ENCODE results near the gene RPRD1B.

The RPRD1B gene

GRCh38 chr20:38132910-38133501 is 99.5 kb downstream of the RPRD1B start:
- Histone ChIP-seq H4K91ac (ENCODE audit: low read length) (no peak overlapping the region), H3K27ac (ENCODE audit: low read length, poor library complexity, severe bottlenecking) (no peak overlapping the region), H3K9me3 (ENCODE audit: control insufficient read depth, low read length) (no peaks in the 10 kb centered on the region), H3K4me1 (ENCODE audit: control insufficient read depth, insufficient read depth, low read depth, low read length) (peaks cover 9% of the 10 kb centered on the region), H3K18ac (ENCODE audit: low read depth in 1 of 2, low read length in 2 of 2) (peak overlapping the region in 1 of 2 experiments; percentile 4), H3K4ac (ENCODE audit: low read depth in 1 of 2, low read length in 2 of 2) (no peak overlapping the region), H2AK5ac (ENCODE audit: low read length, severe bottlenecking) (no peak overlapping the region), H3K9ac (ENCODE audit: low read length) (no peak overlapping the region), H3K27me3 (ENCODE audit: control insufficient read depth in 1 of 2, insufficient read depth in 1 of 2, low read length in 2 of 2) (peaks cover 0 to 27% of the 10 kb centered on the region in 2 experiments), H3K4me2 (ENCODE audit: low read length, poor library complexity, severe bottlenecking) (no peak overlapping the region), H2BK12ac (ENCODE audit: low read length in 2 of 2) (peak overlapping the region in 1 of 2 experiments; percentile 29), H3K14ac (ENCODE audit: low read length in 2 of 2) (peak overlapping the region in 1 of 2 experiments; percentile 9), H3K4me3 (ENCODE audit: insufficient read depth in 1 of 2, low read depth in 1 of 2, low read length in 2 of 2) (no peak overlapping the region), H2BK15ac (ENCODE audit: low read depth, poor library complexity, severe bottlenecking) (no peak overlapping the region), H4K8ac (ENCODE audit: low read length) (no peak overlapping the region), H2BK5ac (ENCODE audit: low read depth, low read length, poor library complexity, severe bottlenecking) (no peak overlapping the region), H3K36me3 (ENCODE audit: control insufficient read depth in 1 of 2, insufficient read depth in 2 of 2, low read depth in 1 of 2, low read length in 2 of 2) (peaks cover 0 to 18% of the 10 kb centered on the region in 2 experiments), H2BK120ac (ENCODE audit: low read depth, low read length) (no peak overlapping the region), H3K79me1 (replicated peaks; ENCODE audit: low read length, poor library complexity, severe bottlenecking) (no peaks in the 10 kb centered on the region), H2AFZ (ENCODE audit: low read depth, low read length) (no peak overlapping the region), H3K23ac (ENCODE audit: low read length in 2 of 2) (no peak overlapping the region)
- DNase-seq = no peak
- WGBS = 87% methylated on average over 11 of the region's 11 CpGs

GRCh38 chr20:38133680-38134426 is 100.3 kb downstream of the RPRD1B start:
- H3K79me1 ChIP-seq (replicated peaks; ENCODE audit: low read length, poor library complexity, severe bottlenecking) = no peaks in the 10 kb centered on the region
- peaks cover 9% of the 10 kb centered on the region for H3K4me1 ChIP-seq (ENCODE audit: control insufficient read depth, insufficient read depth, low read depth, low read length)
- no peak overlapping the region for H2AFZ ChIP-seq (ENCODE audit: low read depth, low read length)
- peaks cover 0 to 27% of the 10 kb centered on the region in 2 experiments for H3K27me3 ChIP-seq (ENCODE audit: control insufficient read depth in 1 of 2, insufficient read depth in 1 of 2, low read length in 2 of 2)
- H3K23ac ChIP-seq (ENCODE audit: low read length in 2 of 2) = no peak overlapping the region
- H3K4me3 ChIP-seq (ENCODE audit: insufficient read depth in 1 of 2, low read depth in 1 of 2, low read length in 2 of 2) = no peak overlapping the region
- no peak overlapping the region for H2BK15ac ChIP-seq (ENCODE audit: low read depth, poor library complexity, severe bottlenecking)
- 95% methylated on average over 8 of the region's 10 CpGs for WGBS
- no peak overlapping the region for H3K14ac ChIP-seq (ENCODE audit: low read length in 2 of 2)
- H3K9me3 ChIP-seq (ENCODE audit: control insufficient read depth, low read length) = no peaks in the 10 kb centered on the region
- peak overlapping the region in 1 of 2 experiments; percentile 6 for H3K18ac ChIP-seq (ENCODE audit: low read depth in 1 of 2, low read length in 2 of 2)
- H2BK120ac ChIP-seq (ENCODE audit: low read depth, low read length) = peak overlapping the region; percentile 85
- no peak for DNase-seq
- no peak overlapping the region for H2AK5ac ChIP-seq (ENCODE audit: low read length, severe bottlenecking)
- H4K8ac ChIP-seq (ENCODE audit: low read length) = peak overlapping the region; percentile 45
- no peak overlapping the region for H2BK5ac ChIP-seq (ENCODE audit: low read depth, low read length, poor library complexity, severe bottlenecking)
- peak overlapping the region in 1 of 2 experiments; percentile 52 for H3K4ac ChIP-seq (ENCODE audit: low read depth in 1 of 2, low read length in 2 of 2)
- peaks cover 0 to 22% of the 10 kb centered on the region in 2 experiments for H3K36me3 ChIP-seq (ENCODE audit: control insufficient read depth in 1 of 2, insufficient read depth in 2 of 2, low read depth in 1 of 2, low read length in 2 of 2)
- no peak overlapping the region for H3K4me2 ChIP-seq (ENCODE audit: low read length, poor library complexity, severe bottlenecking)
- H3K9ac ChIP-seq (ENCODE audit: low read length) = no peak overlapping the region
- H4K91ac ChIP-seq (ENCODE audit: low read length) = no peak overlapping the region
- peak overlapping the region in 1 of 2 experiments; percentile 80 for H2BK12ac ChIP-seq (ENCODE audit: low read length in 2 of 2)
- no peak overlapping the region for H3K27ac ChIP-seq (ENCODE audit: low read length, poor library complexity, severe bottlenecking)

GRCh38 chr20:38134427-38135270 is 101.1 kb downstream of the RPRD1B start:
- no peak overlapping the region for H3K4me3 ChIP-seq (ENCODE audit: insufficient read depth in 1 of 2, low read depth in 1 of 2, low read length in 2 of 2)
- peaks cover 0 to 26% of the 10 kb centered on the region in 2 experiments for H3K36me3 ChIP-seq (ENCODE audit: control insufficient read depth in 1 of 2, insufficient read depth in 2 of 2, low read depth in 1 of 2, low read length in 2 of 2)
- H4K91ac ChIP-seq (ENCODE audit: low read length) = peak overlapping the region; percentile 76
- peak overlapping the region; percentile 85 to 86 for H2BK12ac ChIP-seq (ENCODE audit: low read length in 2 of 2)
- DNase-seq = peak; percentile 80
- no peak overlapping the region for H3K27ac ChIP-seq (ENCODE audit: low read length, poor library complexity, severe bottlenecking)
- no peaks in the 10 kb centered on the region for H3K9me3 ChIP-seq (ENCODE audit: control insufficient read depth, low read length)
- no peak overlapping the region for H2BK5ac ChIP-seq (ENCODE audit: low read depth, low read length, poor library complexity, severe bottlenecking)
- peak overlapping the region; percentile 85 for H2BK15ac ChIP-seq (ENCODE audit: low read depth, poor library complexity, severe bottlenecking)
- peak overlapping the region; percentile 65 to 83 for H3K4ac ChIP-seq (ENCODE audit: low read depth in 1 of 2, low read length in 2 of 2)
- no peaks in the 10 kb centered on the region for H3K79me1 ChIP-seq (replicated peaks; ENCODE audit: low read length, poor library complexity, severe bottlenecking)
- H2AK5ac ChIP-seq (ENCODE audit: low read length, severe bottlenecking) = peak overlapping the region; percentile 78
- H2AFZ ChIP-seq (ENCODE audit: low read depth, low read length) = no peak overlapping the region
- H3K4me2 ChIP-seq (ENCODE audit: low read length, poor library complexity, severe bottlenecking) = no peak overlapping the region
- H3K23ac ChIP-seq (ENCODE audit: low read length in 2 of 2) = no peak overlapping the region
- H3K18ac ChIP-seq (ENCODE audit: low read depth in 1 of 2, low read length in 2 of 2) = peak overlapping the region; percentile 73 to 81
- peak overlapping the region in 1 of 2 experiments; percentile 26 for H3K14ac ChIP-seq (ENCODE audit: low read length in 2 of 2)
- 47% methylated on average over 9 of the region's 9 CpGs for WGBS
- H3K4me1 ChIP-seq (ENCODE audit: control insufficient read depth, insufficient read depth, low read depth, low read length) = peaks cover 9% of the 10 kb centered on the region
- no peak overlapping the region for H3K9ac ChIP-seq (ENCODE audit: low read length)
- peaks cover 0 to 24% of the 10 kb centered on the region in 2 experiments for H3K27me3 ChIP-seq (ENCODE audit: control insufficient read depth in 1 of 2, insufficient read depth in 1 of 2, low read length in 2 of 2)
- H4K8ac ChIP-seq (ENCODE audit: low read length) = peak overlapping the region; percentile 45
- H2BK120ac ChIP-seq (ENCODE audit: low read depth, low read length) = peak overlapping the region; percentile 85

All from mesenchymal stem cell (in vitro differentiated cells and primary cell).